HEK293T (cell line): Measurements from ENCODE around the gene FBXO15.

ENCODE experiments used
- BHLHE40 ChIP-seq: fragments of 450-650 bp; IDR thresholded peaks from 2 replicates; pipeline ENCODE4 v1.6.1; 2016; ENCODE audit warnings: mild to moderate bottlenecking, moderate library complexity, borderline replicate concordance
- CTBP1 ChIP-seq: fragments of 450-650 bp; IDR thresholded peaks from 2 replicates; pipeline ENCODE4 v1.6.1; 2016; ENCODE audit warnings: borderline replicate concordance
- ELF4 ChIP-seq: fragments of 450-650 bp; IDR thresholded peaks from 2 replicates; pipeline ENCODE4 v1.6.1; 2017; ENCODE audit warnings: antibody characterized with exemption
- FOXA1 ChIP-seq: fragments of 450-650 bp; IDR thresholded peaks from 2 replicates; pipeline ENCODE4 v1.6.1; 2016; ENCODE audit warnings: mild to moderate bottlenecking
- FOXM1 ChIP-seq: fragments of 450-650 bp; IDR thresholded peaks from 2 replicates; pipeline ENCODE4 v1.6.1; 2017; ENCODE audit warnings: mild to moderate bottlenecking, borderline replicate concordance
- HDGF ChIP-seq: fragments of 450-650 bp; IDR thresholded peaks from 2 replicates; pipeline ENCODE4 v1.6.1; 2017; ENCODE audit warnings: antibody characterized with exemption, borderline replicate concordance
- LEF1 ChIP-seq: fragments of 450-650 bp; IDR thresholded peaks from 2 replicates; pipeline ENCODE4 v1.6.1; 2017; ENCODE audit warnings: mild to moderate bottlenecking, borderline replicate concordance
- SP1 ChIP-seq: fragments of 450-650 bp; IDR thresholded peaks from 2 replicates; pipeline ENCODE4 v1.6.1; 2017
- SUZ12 ChIP-seq: fragments of 450-650 bp; IDR thresholded peaks from 2 replicates; pipeline ENCODE4 v1.6.1; 2016; ENCODE audit warnings: mild to moderate bottlenecking
- TARDBP ChIP-seq: fragments of 450-650 bp; IDR thresholded peaks from 2 replicates; pipeline ENCODE4 v1.6.1; 2016
- ZNF384 ChIP-seq: fragments of 450-650 bp; IDR thresholded peaks from 2 replicates; pipeline ENCODE4 v1.6.1; 2016
- TF ChIP-seq, protein P1 (sequence below): fragments of 450-650 bp; IDR thresholded peaks from 2 replicates; pipeline ENCODE4 v1.6.1; 2016

DNA sequence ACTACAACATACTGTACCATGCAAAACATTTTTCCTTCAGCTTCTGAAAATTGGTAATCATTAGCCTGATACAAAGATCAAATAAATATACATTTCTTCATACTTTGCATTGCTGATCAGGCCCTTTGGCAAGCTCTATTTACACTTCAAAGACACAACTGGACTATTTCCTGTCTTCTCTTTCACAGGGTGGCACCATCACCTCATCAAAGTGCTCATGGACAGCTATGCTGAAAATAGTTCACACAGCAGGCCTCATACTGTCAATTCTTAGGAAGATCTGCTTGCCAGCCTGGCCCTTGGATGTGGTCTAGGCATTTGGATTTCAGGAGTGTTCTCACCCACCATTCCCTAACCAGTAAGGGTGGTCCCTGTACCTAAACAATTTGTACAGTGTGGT, 33.9 kb downstream of the FBXO15 start:
- no peak for TF ChIP-seq SUZ12
- no peak for TF ChIP-seq FOXM1
- TF ChIP-seq, protein P1, sequence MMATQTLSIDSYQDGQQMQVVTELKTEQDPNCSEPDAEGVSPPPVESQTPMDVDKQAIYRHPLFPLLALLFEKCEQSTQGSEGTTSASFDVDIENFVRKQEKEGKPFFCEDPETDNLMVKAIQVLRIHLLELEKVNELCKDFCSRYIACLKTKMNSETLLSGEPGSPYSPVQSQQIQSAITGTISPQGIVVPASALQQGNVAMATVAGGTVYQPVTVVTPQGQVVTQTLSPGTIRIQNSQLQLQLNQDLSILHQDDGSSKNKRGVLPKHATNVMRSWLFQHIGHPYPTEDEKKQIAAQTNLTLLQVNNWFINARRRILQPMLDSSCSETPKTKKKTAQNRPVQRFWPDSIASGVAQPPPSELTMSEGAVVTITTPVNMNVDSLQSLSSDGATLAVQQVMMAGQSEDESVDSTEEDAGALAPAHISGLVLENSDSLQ, result no peak
- TF ChIP-seq TARDBP, result no peak
- no peak for TF ChIP-seq LEF1
- TF ChIP-seq SP1, result no peak
- TF ChIP-seq HDGF, result no peak
- TF ChIP-seq ELF4, result no peak
- TF ChIP-seq BHLHE40, result no peak
- TF ChIP-seq FOXA1, result no peak
- TF ChIP-seq CTBP1, result no peak
- TF ChIP-seq ZNF384, result no peak
